Epidermal melanocyte (primary cell): ENCODE data around the gene GDAP1L1.
"Not testable (repeated sequence)": the region's sequence is repeated elsewhere in the genome, so short reads cannot be mapped to it uniquely, and the experiment has no call there.

Experiments used
- DNase-seq: peaks from one replicate; pipeline ENCODE4 v3.0.0; 2011; ENCODE audit warnings: low spot score; ENCODE audit not compliant: insufficient read length

GDAP1L1 gene

DNA sequence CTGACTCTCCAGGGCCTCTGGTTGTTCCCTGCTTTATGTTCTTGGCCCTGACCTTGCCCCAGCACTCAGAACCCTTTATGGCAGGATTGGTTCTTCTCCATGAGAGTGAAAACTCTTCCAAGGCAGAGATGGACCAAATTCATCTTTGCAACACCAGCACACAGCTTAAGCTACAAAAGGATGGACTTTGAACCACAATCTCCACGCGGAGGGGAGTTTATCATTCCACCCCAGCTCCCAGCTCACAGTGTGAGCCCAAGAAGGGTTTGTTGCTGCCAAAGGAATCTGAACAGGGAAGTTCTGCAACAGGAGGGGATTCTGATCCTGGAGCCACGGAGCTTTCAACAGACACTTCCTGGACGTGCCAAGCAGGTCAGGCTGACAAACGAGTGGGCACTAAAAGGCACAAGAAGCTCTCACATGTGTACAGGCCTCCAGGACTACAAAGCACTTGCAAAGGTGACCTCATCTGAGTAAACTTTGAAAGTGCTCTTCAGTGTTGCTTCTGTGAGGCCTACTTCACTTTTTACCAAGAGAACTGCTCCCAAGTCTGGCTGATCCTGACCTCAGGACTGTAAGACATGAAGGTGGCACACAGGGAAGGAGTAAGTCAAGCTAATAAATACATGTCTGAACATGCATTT lies 55.0 kb downstream of the GDAP1L1 start:
- no peak for DNase-seq

DNA sequence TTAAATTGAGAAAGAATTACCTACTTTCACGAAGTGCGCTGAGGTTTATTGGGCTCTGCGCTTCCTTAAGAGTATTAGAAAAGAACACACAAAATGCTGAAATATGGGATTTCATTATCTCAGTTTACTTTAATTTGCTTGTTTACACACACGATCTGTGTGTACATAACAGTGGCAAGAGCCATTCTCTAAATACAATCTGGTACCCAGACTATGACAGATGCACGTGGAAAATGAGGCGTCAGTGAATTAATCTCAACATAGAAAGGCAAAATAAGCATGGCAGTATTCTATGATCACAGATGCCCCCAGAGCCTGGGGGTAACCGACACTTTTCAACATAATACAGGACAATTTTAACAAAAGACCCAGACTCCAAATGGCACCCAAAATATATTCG lies 55.6 kb downstream of the GDAP1L1 start:
- DNase-seq = no peak

GRCh38 chr20:44304383-44304782 lies 57.3 kb downstream of the GDAP1L1 start:
- no peak for DNase-seq

DNA sequence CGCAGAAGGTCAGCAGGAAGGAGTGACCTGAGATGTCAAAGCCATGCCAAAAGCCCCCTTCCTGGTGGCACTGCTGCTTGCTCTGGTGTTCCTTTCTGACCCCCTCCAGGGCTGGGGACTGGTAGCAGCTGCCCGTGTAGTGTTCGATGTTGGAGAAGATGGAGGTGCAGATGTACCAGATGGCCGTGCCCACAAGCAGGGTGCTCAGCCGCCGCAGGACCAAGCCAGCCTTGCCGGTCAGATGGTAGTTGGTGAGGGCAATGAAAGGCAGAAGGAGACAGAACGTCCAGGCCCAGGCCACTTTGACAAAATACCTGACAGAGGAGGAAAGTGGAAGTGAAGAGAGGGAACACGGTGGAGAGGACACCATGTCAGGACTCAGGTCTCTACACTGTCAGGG lies 59.8 kb downstream of the GDAP1L1 start:
- DNase-seq = no peak

DNA sequence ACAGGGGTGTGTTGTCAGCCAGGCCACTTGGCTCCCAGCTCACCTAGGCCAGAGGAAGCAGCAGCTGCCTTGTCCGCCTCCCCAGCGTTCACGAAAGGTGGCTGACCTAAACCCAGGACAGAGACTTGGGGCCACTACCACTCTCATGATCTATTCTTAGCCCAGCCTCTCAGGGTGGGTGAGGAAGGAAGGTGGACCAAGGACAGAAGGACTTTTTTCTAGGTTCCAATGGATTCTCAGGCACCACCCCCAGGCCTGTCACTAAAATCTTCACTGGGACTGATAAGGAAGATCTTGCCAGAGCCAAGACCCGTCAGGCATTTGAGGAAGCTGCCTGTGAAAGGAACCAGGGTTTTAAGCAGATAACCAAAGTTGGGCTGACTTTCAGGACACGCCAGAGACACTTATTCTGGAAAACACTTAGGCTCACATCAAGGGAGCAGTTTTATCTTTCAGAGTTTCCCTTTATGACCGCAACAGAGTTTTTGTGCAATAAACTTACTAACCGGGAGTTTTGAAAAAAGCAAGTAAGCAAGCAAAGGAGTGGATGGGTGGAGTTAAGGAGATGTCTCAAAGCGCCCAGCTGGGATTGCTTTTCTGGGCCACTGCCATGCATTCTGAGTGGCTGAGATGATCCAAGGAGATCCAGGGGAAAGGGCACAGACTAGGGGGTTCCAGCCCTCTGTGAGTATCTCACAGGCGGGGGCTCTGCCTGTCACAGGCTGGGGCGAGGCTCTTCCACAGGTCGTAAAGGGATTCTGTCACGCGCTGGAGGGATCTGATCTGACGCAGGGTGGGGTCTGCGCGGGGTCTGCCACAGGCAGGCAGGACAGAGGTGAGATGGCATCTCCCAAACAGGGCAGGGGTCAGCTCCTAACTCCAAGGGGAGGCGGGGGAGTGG lies 62.9 kb downstream of the GDAP1L1 start:
- DNase-seq = peak; percentile 58

DNA sequence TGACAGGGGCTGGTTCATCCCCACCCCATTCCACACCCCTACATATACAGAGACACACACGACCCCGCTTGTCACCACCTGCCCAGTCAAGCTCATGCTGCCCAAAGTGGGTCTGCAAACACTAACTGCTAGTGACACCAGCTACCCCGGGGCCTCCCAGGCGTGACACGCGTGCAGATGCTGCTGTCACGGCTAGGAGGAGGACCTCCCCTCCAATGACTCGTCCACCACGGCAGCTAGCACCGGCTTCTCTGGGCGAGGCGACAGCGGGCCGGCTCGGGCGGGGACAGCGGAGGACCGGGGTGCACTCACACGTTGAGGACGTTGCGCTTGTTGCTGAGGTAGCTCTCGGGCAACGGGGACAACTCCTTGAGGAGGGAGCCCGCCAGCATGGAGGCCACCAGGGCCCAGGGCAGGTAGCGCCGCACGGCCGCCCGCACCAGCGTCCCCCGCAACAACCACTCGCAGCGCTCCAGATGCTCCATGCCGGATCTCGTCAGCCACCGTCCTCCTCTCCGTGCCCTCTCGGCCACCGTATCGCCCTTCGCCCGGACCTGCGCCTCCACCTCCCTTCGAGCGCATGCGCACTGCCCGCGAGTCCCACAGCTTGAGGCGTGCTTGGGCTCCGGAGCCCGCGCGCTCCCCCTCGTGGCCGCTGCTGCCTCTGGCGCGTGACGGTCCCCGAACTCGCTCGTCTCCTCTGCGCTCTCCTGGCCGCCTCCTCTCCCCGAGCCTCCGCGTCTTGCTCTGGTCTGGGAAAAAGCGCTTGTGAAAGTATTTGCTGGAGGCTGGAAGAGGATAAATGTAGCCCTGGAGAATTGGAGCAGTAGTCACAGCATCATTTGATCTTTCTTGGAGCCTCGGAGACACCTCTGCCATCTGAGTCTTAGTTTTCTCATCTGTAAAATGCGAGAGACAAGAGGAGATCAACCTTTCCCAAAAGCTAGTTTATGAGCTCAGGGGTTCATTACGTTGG lies 63.8 kb downstream of the GDAP1L1 start, which contains the start of gene FITM2:
TSS of gene FITM2 (minus strand) at position 539 of the 976 bp plus-strand sequence. CDS start at position 485, 54 bp downstream.
- DNase-seq = peak; percentile 99

DNA sequence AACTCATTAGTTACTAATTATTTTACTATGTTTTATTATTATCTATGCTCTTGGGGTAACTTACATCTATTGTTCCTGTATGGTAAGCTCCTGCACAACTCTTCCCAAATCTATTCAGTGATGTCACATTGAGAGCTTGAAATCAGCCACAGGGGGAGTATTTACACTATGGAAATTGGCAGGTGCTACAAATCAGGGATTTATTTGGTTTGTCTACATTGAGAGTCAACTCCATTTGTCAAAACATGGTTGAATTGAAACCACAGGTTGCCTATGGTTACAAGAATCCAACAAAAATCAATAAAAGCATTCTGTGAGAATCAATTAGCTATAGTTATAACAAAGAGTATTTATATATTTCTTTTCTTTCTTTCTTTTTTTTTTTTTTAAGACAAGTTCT lies 67.8 kb downstream of the GDAP1L1 start:
- no peak for DNase-seq

DNA sequence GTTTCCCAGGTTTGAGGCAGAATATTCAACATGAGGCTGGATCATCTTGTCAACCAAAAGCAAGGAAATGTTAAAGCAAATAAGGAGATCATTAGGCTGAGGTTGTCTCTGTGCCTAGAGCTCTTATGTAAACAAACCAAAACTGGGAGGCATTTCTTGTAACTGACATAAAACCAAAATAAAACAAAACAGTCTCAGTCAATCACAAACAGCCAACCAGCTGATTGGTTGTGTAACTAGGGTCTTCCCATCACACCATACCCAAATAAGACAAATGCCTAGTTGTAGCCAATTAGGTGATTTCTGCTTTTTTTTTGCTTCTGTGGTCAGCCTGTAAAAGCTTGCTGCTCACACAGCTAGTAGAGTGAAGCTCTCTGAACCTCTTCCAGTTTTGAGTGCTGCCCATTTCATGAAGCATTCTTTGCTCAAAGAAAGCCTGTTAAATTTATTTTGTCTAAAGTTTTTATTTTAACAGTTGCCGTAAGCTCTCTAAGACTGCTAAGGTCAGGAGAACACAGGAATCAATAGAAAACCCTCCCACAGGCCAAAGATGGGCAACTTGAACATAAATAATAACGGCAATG lies 72.8 kb downstream of the GDAP1L1 start:
- no peak for DNase-seq

DNA sequence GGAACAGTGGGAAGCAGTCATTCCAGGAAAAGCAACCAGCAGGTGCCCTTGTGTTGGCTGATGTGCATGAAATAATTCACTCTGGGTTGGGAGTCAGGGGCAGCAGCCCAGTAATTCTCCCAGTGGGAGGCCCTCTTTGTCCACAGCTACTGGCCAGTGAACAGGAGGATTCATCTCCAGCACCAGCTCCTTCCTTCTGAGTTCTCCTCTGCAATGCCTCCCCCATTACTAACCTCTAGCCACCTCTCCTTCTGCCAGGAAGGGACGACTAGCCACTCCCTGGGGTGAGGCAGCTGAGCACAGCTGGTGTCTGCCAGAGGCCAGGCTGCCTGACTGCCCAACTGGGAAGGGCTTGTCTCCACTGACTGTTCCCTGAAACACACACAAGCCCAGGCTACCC lies 77.2 kb downstream of the GDAP1L1 start:
- DNase-seq = no peak

- DNase-seq = no peak
These were observed 79.5 kb downstream of the GDAP1L1 start for GRCh38 chr20:44326391-44327159.

DNA sequence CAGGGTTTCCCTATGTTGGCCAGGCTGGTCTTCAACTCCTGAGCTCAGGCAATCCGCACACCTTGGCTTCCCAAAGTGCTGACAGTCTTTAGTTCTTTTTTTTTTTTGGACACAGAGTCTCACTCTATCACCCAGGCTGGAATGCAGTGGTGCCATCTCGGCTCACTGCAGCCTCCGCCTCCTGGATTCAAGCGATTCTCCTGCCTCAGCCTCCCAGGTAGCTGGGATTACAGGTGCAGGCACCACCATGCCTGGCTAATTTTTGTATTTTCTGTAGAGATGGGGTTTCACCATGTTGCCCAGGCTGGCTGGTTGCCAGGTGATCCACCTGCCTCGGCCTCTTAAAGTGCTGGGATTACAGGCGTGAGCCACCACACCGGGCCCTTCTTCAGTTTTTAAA lies 80.6 kb downstream of the GDAP1L1 start:
- not testable (repeated sequence) for DNase-seq

DNA sequence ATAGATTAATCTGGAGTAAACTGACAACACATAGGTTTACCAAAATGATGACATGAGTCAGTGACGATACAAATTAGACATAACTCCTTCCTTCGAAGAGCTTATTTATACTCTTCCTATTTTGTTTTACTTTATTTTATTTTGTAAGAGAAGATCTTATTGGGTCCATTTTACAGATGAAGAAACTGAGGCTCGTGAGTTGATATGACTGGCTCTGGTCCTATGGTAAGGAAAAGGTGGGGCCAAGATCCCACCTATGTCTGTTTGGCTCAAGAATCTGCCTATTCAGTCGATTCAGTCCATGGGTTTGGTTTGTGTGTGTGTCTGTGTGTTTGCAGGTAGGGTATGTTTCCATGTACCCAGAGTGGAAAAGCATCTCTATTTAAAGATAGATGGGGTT lies 81.3 kb downstream of the GDAP1L1 start:
- DNase-seq = no peak
